Measurements from ENCODE around the gene ST6GAL1. TPM values are rescaled to one million over a fixed set of nuclear protein-coding genes. Genes with fewer than 3 reads are reported as not detected.
"Not testable (repeated sequence)": the region's sequence is repeated elsewhere in the genome, so short reads cannot be mapped to it uniquely, and the experiment has no call there.

Gene ST6GAL1
- total and polyA plus RNA-seq, 8 donors = 3.8 to 31.0 (median 13.5) TPM

- H3K9me3 ChIP-seq = peaks cover 0 to 5% (median 0%) of the 10 kb centered on the region in 4 donors
- TF ChIP-seq EP300 (IDR thresholded peaks at IDR 0.05) (no peak), POLR2A (IDR thresholded peaks at IDR 0.05) (no peak), POLR2AphosphoS5 (IDR thresholded peaks at IDR 0.05) (no peak)
- TF ChIP-seq, protein P1, sequence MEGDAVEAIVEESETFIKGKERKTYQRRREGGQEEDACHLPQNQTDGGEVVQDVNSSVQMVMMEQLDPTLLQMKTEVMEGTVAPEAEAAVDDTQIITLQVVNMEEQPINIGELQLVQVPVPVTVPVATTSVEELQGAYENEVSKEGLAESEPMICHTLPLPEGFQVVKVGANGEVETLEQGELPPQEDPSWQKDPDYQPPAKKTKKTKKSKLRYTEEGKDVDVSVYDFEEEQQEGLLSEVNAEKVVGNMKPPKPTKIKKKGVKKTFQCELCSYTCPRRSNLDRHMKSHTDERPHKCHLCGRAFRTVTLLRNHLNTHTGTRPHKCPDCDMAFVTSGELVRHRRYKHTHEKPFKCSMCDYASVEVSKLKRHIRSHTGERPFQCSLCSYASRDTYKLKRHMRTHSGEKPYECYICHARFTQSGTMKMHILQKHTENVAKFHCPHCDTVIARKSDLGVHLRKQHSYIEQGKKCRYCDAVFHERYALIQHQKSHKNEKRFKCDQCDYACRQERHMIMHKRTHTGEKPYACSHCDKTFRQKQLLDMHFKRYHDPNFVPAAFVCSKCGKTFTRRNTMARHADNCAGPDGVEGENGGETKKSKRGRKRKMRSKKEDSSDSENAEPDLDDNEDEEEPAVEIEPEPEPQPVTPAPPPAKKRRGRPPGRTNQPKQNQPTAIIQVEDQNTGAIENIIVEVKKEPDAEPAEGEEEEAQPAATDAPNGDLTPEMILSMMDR (IDR thresholded peaks at IDR 0.05) = no peak
- H3K4me1 ChIP-seq = peaks cover 7 to 55% (median 14%) of the 10 kb centered on the region in 4 donors
- no peaks in the 10 kb centered on the region for H3K27me3 ChIP-seq
- H3K27ac ChIP-seq = peak overlapping the region in 2 of 5 donors; percentile 49 to 54
- H3K36me3 ChIP-seq = no peaks in the 10 kb centered on the region
- WGBS, 5 donors = 91 to 97% (median 94%) methylated on average over 7 of the region's 7 CpGs
- intact Hi-C loops (cut with DNase I; ENCODE audit: low total_unique reads) = no loop called here
- no peak overlapping the region for H3K4me3 ChIP-seq
- no peak for DNase-seq
Measured at GRCh38 chr3:186951640-186952552, 21.6 kb downstream of the ST6GAL1 start.

GRCh38 chr3:186953011-186953487 lies 22.7 kb downstream of the ST6GAL1 start:
- TF ChIP-seq POLR2AphosphoS5 (IDR thresholded peaks at IDR 0.05) = no peak
- TF ChIP-seq, protein P1 (IDR thresholded peaks at IDR 0.05) = no peak
- no peak overlapping the region for H3K4me3 ChIP-seq
- no peaks in the 10 kb centered on the region for H3K36me3 ChIP-seq
- H3K4me1 ChIP-seq = peaks cover 1 to 46% (median 7%) of the 10 kb centered on the region in 4 donors
- DNase-seq = no peak
- intact Hi-C loops (cut with DNase I; ENCODE audit: low total_unique reads) = no loop called here
- no peaks in the 10 kb centered on the region for H3K27me3 ChIP-seq
- peaks cover 0 to 5% (median 0%) of the 10 kb centered on the region in 4 donors for H3K9me3 ChIP-seq
- 67 to 73% (median 70%) methylated on average over 4 of the region's 4 CpGs for WGBS, 5 donors
- H3K27ac ChIP-seq = peak overlapping the region in 4 of 5 donors; percentile 15 to 54 (median 32)

DNA sequence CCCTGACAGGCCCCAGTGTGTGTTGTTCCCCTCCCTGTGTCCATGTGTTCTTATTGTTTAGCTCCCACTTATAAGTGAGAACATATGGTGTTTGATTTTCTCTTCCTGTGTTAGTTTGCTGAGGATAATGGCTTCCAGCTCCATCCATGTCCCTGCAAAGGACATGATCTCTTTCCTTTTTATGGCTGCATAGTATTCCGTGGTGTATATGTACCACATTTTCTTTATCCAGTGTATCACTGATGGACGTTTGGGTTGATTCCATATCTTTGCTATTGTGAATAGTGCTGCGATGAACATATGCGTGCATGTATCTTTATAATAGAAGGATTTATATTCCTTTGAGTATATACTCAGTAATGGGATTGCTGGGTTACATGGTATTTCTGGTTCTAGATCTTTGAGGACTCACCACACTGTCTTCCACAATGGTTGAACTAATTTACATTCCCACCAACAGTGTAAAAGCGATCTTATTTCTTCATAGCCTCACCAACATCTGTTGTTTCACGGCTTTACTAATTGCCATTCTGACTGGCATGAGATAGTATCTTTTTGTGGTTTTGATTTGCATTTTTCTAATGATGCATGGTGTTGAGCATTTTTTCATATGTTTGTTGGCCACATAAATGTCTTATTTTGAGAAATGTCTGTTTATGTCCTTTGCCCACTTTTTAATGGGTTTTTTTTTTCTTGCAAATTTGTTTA lies 23.8 kb downstream of the ST6GAL1 start:
- WGBS, 5 donors = 73 to 83% (median 78%) methylated on average over 6 of the region's 6 CpGs
- DNase-seq; H3K27ac ChIP-seq; H3K4me3 ChIP-seq; H3K36me3 ChIP-seq; H3K9me3 ChIP-seq; H3K27me3 ChIP-seq; intact Hi-C loops (cut with DNase I; ENCODE audit: low total_unique reads): not testable (repeated sequence)
- H3K4me1 ChIP-seq = peaks cover 0 to 35% (median 2%) of the 10 kb centered on the region in 4 donors

DNA sequence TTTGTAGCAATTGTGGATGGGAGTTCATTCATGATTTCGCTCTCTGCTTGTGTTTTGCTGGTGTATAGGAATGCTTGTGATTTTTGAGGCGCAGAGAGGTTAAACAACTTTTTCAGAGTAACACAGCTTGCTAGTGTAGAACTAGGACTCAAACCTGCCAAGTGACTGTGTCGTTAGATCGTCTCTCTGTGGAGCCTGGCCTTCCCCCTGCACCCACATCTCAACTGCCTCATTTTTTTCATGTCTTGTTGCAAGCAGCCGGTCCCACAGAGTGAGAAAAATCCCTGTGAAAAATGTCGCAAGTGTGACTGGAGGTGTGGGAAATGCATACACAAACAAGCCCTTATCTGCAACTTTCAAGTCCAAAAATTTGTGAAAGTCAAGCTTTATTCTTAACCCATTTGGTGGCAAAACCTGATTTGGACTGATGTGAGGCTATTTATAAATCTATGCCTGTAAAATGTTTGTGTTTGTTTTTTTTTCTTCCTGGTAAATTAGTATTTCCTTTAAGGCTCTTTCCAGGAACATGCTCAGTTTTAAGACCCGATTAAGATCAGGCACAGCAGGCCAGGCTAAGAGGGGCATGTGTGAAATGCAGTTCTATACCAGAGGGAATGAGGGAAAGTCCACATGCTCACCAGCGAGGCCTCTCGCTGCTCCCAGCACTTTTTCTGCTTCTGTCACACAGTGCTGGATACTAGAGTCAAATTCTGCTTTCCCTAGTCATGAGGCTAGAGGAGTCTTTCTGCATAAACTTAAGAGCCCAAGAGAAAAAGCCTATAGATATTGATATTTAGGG lies 25.8 kb downstream of the ST6GAL1 start:
- H3K4me3 ChIP-seq = no peak overlapping the region
- peak overlapping the region in 2 of 5 donors; percentile 10 to 39 for H3K27ac ChIP-seq
- H3K36me3 ChIP-seq = no peaks in the 10 kb centered on the region
- no peak for TF ChIP-seq POLR2A (IDR thresholded peaks at IDR 0.05)
- TF ChIP-seq POLR2AphosphoS5 (IDR thresholded peaks at IDR 0.05) = no peak
- TF ChIP-seq EP300 (IDR thresholded peaks at IDR 0.05) = no peak
- TF ChIP-seq, protein P1 (IDR thresholded peaks at IDR 0.05) = no peak
- no peak for DNase-seq
- peaks cover 0 to 24% (median 0%) of the 10 kb centered on the region in 4 donors for H3K4me1 ChIP-seq
- WGBS, 5 donors = 39 to 58% (median 47%) methylated on average over 9 of the region's 9 CpGs
- intact Hi-C loops (cut with DNase I; ENCODE audit: low total_unique reads) = no loop called here
- H3K27me3 ChIP-seq = no peaks in the 10 kb centered on the region
- peaks cover 0 to 5% (median 0%) of the 10 kb centered on the region in 4 donors for H3K9me3 ChIP-seq

Measured in stomach (tissue), 9 donors.